ENCODE data around the gene CDC16.

DNA sequence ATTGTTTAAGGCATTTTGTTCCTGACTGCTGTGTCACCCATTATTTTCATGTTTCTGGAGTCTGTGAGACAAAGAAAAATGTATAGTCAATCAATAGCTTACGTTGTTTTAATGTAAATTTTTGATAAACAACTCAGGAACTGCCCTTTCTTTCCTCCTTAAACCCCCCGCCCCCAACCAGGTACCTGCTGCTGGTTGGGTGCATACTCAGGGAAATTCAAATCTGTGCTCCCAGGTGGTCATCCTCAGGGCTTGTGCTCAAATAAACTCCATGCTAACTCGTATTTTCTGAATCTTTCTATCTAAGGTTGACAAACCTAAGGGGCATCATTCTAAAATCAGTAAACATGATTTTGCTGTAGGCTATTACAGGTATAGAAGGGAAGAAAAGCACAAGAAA lies 4.1 kb upstream of the CDC16 start:
- no peak for TF ChIP-seq TAF15 (IDR thresholded peaks at IDR 0.05; ENCODE audit: low read depth, low read length)
- no peak for TF ChIP-seq ESRRA (IDR thresholded peaks at IDR 0.05; ENCODE audit: borderline replicate concordance, low read depth)
- no peak for TF ChIP-seq EP300 (IDR thresholded peaks at IDR 0.05; ENCODE audit: low read length)
- no peak for TF ChIP-seq ZFX (CRISPR knock-in tag; IDR thresholded peaks at IDR 0.05)
- TF ChIP-seq, protein P1, sequence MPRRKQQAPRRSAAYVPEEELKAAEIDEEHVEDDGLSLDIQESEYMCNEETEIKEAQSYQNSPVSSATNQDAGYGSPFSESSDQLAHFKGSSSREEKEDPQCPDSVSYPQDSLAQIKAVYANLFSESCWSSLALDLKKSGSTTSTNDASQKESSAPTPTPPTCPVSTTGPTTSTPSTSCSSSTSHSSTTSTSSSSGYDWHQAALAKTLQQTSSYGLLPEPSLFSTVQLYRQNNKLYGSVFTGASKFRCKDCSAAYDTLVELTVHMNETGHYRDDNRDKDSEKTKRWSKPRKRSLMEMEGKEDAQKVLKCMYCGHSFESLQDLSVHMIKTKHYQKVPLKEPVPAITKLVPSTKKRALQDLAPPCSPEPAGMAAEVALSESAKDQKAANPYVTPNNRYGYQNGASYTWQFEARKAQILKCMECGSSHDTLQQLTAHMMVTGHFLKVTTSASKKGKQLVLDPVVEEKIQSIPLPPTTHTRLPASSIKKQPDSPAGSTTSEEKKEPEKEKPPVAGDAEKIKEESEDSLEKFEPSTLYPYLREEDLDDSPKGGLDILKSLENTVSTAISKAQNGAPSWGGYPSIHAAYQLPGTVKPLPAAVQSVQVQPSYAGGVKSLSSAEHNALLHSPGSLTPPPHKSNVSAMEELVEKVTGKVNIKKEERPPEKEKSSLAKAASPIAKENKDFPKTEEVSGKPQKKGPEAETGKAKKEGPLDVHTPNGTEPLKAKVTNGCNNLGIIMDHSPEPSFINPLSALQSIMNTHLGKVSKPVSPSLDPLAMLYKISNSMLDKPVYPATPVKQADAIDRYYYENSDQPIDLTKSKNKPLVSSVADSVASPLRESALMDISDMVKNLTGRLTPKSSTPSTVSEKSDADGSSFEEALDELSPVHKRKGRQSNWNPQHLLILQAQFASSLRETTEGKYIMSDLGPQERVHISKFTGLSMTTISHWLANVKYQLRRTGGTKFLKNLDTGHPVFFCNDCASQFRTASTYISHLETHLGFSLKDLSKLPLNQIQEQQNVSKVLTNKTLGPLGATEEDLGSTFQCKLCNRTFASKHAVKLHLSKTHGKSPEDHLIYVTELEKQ (CRISPR knock-in tag; IDR thresholded peaks at IDR 0.05) = no peak
- no peak for TF ChIP-seq IRF2 (CRISPR knock-in tag; IDR thresholded peaks at IDR 0.05)
- no peak for TF ChIP-seq EP400 (IDR thresholded peaks at IDR 0.05)
